WI38 (cell line): Measurements from ENCODE around the gene CADM3.

Source experiments
- H3K4me3 ChIP-seq: 2 replicates; pipeline ENCODE4 v1.5.1; 2011; ENCODE audit warnings: low read depth, mild to moderate bottlenecking, control low read depth, low read length
- CTCF ChIP-seq: IDR thresholded peaks from 2 replicates; pipeline ENCODE4 v1.5.1; 2012; ENCODE audit warnings: low read depth, mild to moderate bottlenecking, control low read depth, low read length

The CADM3 gene

GRCh38 chr1:159142391-159142663, 29.1 kb upstream of the CADM3 start:
- no peak for TF ChIP-seq CTCF
- no peak overlapping the region for H3K4me3 ChIP-seq

- TF ChIP-seq CTCF = no peak
- H3K4me3 ChIP-seq = no peak overlapping the region
Measured at GRCh38 chr1:159142726-159143510, 28.5 kb upstream of the CADM3 start.

DNA sequence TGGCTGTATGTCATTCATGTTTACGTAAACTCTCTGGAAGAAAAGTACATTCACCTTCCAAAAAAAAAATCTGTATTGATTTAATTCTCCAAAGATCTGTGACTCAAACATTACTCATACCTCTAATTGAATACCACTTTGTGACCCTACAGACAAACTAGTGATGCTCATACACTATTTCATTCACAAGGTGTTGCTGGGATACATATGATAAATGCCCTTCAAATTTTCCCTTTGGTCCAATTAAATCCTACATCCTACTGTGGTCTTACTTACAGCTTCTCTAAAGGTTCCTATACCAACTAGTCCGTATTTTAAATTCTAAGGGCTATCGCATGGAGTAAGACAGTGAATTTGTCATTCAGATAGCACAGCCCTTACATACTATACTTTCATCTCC, 26.8 kb upstream of the CADM3 start:
- no peak for TF ChIP-seq CTCF
- H3K4me3 ChIP-seq = no peak overlapping the region

DNA sequence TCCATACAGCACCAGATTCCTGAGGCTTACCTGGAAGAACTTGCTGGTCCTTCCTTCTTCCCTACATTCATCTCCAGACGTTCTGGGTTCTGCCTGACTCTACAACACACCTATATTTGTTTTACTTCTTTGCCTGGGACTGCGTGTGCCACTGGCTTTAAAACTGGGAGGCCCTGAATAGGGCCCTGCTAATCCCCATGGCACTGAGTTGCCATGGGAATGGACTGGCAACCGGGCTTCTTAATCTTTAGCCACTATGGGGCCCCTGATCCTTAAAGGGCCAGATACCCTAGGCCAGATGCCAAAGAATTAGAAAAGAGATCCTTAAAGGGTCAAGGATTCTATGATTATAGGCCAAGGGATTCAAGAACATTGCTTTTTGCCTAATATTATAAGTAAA, 24.4 kb upstream of the CADM3 start:
- TF ChIP-seq CTCF = no peak
- no peak overlapping the region for H3K4me3 ChIP-seq

- no peak overlapping the region for H3K4me3 ChIP-seq
- no peak for TF ChIP-seq CTCF
Measured at GRCh38 chr1:159152031-159152430, 19.4 kb upstream of the CADM3 start.

- no peak overlapping the region for H3K4me3 ChIP-seq
- TF ChIP-seq CTCF = peak; percentile 96
Measured at GRCh38 chr1:159161001-159161718, 10.3 kb upstream of the CADM3 start.

DNA sequence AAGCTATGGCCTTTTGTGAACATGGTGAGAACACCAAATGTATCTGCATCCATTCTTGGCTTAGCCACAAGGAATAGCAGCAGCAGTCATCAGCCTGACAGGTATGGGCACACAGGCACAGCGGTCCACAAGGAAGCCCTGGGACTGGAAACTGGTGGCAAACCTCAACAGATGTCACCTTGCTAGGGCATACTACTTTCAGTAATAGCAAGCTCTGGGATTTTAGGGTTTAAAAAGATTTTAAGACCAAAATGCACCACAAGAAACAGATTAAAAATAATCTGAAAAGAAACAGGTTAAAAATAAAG, 9.7 kb upstream of the CADM3 start:
- no peak for TF ChIP-seq CTCF
- H3K4me3 ChIP-seq = no peak overlapping the region
